ENCODE measurements around the gene ERCC1.
"Not testable (repeated sequence)": the region's sequence is repeated elsewhere in the genome, so short reads cannot be mapped to it uniquely, and the experiment has no call there.

The ERCC1 gene

DNA sequence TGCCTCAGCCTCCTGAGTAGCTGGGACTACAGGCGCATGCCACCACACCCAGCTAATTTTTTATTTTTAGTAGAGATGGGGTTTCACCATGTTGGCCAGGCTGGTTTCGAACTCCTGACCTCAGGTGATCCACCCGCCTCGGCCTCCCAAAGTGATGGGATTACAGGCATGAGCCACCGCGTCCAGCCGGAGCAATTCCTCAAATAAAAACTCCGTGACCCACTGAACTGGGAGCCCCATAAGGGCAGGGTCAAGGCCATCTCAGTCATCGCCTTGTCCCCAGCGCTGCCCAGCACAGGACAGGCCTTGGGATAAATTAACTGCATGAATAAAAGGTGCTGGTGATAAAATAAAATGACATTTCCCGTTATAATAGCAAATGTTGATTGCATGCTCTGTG is 6.2 kb upstream of the ERCC1 start:
- DNase-seq: not testable (repeated sequence)

DNA sequence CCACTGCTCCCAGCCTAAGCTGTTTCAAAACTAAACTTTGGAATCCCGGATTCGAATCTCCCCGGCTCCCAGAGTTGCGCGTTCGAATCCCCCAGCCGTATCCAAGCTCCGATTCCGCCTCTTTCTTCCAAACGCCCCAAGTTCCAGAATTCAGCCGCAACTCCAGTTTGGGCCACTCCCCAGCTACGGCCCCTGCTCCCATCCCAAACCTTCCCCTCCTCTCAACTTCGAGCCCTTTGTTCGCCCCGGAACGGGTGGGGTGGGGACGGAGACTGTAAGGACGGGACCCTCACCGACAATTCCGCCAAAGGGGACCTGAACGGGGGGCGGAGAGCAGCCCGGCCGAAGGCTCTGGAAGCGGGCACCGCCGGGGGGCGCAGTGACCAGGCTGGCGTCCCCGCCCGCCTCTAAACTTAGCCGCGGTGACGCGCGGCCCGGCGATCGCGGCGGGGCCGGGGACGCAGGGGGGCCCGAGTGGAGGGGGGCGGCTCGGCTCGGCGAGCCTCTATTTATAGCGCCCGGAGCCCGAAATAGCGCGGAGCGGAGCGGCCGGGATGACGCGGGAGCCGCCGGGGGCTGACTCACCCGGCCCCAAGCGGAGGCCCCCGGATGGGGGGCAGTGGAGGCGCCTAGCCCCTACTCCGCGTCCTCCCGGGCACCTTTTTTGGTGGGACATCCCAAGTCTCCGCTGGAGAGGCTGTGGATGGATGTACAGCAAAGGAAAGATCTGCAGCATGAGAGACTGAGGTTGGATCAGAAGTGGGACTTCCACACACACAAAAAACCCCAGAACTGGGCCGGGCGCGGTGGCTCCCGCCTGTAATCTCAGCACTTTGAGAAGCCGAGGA is 4.9 kb upstream of the ERCC1 start:
- DNase-seq: peak; percentile 70

DNA sequence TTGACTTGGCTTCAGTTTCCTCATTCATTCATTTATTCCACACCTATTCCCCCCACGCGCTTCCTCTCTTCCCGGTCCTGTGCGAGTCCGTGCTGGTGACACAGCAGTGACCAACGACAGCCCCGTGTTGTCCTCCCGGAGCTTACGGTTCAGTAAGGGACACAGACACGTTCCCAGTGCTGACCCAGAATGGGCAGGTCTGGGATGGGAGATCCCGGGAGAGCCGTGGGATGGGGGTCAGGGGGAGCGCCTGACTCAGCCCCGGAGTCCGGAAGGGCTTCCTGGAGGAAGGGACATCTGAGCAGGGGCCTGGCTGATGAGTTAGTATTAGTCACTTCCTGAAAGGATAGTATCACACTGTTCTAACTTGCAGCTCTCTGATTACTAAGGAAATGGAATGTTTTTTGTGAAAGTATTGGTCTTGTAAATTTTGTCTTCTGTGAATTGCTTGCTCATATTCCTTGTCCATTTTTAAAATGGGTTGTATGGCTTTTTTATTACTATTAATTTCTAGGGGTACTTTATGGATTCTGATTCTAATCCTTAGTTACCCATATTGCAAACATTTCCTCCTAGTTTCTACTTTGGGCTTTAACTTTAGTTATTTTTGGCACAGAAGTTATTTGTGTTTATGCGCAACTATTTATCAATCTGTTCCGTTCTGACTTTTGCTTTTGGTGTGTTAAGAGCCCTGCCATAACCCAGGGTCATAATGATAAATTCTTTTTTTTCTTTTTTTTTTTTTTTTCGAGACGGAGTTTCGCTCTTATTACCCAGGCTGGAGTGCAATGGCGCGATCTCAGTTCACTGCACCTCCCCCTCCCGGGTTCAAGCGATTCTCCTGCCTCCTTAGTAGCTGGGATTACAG is 708 bp upstream of the ERCC1 start:
- DNase-seq: peak; percentile 94

DNA sequence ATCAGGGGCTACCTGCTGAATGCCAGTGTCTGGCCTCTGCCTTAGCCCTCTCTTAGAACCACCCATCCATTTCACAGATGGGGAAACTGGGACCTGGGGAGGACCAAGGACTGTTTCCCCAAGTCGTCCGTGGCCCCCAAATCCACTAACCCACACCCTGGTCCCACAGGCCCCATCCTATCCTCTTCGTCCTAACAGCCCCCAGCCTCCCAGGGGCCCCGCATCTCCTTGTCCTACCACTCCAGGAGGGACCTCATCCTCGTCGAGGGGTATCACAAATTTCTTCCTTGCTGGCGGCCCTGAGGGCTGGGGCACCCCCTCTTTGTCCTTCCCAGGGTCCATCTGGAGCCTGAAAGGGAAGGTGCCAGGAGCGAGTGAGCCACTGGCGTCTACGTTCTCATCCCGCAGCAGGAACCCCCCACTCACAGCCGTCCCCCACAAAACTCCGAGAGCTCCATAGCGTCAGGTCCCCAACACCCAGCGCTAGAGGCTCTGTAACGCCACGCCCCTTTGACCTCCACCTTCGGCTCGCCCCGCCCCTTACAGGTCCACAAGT is 606 bp downstream of the ERCC1 start:
- no peak for DNase-seq

DNA sequence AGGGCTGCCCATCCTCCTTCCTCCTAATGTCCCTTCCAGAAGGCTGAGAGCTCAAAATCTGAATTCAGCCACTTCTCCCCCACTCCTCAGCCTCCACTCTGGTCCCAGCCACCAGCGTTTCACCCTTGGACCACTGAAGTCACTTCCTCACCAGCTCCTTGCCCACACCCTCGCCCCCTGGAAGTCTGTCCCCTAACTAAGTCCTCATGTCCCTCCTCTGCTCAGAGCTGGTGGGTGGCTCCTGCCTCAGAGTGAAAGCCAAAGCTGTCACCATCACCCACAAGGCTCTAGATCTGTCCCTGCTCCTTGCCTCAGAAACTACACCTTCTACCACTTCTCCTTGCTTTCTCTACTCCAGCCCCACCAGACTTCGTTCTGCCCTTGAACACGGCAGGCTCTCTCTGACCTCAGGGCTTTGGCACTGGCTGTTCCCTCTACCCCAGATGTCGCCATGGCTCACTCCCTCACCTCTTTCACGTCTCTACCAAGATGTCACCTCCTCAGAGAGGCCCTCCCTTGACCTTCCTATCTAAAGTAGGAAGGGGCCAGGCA is 1.7 kb downstream of the ERCC1 start:
- DNase-seq: no peak

DNA sequence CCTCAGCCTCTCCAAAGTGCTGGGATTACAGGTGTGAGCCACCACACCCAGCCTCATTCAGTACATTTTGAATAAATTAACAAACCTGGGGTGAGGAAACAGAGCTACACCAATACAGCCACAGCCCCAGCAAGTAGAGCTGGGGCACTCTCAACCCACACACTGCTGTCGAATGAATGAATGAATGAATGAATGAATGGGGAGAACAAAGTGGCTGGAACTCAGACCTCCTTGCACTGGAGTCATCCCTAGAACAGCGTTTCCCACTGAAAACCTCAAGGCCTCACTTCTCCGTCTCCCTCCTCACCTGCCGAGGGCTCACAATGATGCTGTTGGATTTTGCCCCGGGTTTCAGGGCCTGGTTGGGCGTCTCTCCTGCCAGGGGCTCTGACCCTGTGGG is 2.8 kb downstream of the ERCC1 start:
- no peak for DNase-seq

DNA sequence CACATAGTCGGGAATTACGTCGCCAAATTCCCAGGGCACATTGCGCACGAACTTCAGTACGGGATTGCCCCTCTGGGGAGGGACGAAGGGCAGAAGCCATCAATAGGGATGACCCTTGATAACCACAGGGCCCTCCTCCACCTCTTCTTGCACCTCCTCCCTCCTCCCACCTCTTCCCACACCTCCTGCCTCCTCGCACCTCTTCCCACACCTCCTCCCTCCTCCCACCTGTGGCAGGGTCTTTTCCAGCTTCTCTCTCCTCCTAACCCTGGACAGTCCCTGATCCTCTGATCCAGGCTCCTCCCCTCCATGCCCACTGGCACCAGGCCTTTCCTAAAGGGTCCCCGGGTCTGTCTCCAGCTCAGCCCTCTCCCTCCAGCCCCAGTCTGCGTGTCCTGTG is 3.4 kb downstream of the ERCC1 start:
- no peak for DNase-seq

DNA sequence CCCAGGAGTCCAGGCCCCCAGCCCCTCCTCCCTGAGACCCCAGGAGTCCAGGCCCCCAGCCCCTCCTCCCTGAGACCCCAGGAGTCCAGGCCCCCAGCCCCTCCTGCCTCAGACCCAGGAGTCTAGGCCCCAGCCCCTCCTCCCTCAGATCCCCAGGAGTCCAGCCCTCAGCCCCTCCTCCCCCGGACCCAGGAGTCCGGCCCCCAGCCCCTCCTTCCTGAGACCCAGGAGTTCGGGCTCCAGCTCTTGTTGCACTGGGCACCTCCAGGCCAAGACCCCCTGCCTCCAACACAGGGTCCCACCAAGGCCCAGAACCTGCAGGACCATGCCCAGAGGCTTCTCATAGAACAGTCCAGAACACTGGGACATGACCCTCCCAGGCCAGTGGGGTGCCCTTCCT is 3.8 kb downstream of the ERCC1 start:
- DNase-seq: no peak

DNA sequence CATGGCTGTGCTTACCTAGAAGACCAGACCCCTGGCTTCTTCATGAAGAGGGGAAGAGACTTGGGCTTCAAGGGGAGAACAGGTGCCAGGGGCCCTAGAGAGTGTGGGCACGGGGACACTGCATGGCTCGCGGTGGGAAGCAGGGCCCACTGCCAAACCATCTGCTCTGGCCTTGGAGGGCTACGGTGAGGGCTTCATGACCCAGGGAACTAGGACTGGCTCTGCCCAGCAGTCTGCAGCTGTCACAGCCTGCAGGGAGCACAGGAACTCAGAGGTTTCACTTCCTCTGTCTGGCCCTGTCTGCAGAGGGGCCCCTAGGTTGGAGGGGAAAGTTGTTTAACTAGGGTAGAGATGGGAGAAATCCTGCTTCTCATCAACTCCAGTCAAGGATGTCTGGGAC is 4.3 kb downstream of the ERCC1 start:
- no peak for DNase-seq

DNA sequence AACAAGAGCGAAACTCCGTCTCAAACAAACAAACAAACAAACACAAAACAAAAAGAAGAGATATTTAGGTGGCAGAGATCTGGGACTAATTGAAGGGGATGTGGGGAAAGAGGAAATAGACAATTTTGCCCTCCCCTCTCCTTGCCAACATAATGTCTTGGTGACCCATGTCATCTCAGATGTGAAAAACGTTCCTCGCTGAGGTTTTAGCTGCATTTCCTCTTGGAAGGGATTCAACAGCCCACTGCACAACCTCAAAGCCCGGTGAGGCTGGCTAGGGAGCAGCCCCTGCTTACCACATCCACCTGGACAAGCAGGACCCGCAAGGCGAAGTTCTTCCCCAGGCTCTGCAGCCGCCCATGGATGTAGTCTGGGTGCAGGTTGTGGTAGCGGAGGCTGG is 4.9 kb downstream of the ERCC1 start:
- no peak for DNase-seq

DNA sequence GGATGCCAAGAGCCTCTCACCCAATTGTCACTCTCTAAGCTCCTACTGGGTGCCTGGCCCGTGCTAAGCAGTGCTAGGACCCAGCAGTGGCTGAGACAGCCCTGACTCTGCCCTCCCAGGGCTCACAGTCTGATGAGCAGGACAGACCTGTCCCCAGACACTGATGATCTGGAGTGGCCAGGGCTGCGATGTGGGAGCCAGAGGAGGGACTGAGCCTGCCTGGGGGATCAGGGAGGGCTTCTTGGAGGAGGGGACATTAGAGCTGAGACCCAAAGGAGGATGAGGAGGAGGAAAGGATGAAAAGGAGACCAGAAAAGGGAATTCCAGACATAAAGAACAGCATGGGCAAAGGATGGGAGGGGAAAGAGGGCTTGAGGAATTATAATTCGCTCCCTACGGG is 6.6 kb downstream of the ERCC1 start:
- DNase-seq: no peak

DNA sequence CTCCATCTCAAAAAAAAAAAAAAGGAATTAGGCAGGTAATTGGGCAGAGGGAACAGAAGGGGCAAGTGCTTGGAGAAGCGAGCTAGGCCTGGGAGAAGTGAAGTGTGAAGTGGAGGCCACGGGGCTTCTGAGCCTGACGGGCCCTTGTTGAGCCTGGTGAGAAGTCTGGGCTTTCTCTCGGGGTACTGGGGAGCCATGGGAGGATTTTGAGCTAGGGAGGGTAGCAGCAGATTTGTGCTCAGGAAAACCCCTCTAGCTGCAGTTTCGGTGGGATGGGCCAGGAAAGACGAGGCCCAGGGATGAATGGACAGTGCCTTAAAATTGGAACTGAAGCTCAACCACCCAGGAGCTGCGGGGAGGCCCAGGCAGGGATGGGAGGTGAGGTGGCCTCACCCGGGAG is 9.2 kb downstream of the ERCC1 start:
- no peak for DNase-seq

DNA sequence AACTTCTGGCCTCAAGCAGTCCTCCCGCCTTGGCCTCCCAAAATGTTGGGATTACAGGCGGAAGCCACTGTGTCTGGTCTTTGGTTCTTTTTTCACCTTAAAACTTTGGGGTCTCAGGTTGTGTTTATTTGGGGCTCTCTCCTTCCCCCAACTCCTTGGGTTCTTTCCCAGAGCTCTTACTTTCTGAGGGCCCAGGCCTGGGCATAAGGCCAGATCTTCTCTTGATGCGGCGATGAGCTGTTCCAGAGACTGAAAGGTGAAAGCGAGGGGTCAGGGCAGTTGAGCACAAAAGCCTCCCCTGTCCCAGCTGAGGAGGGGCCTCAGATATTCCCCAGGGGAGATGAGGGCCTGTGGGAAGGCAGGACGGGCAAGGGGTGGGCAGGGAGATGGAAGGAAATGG is 10.2 kb downstream of the ERCC1 start:
- DNase-seq: no peak

DNA sequence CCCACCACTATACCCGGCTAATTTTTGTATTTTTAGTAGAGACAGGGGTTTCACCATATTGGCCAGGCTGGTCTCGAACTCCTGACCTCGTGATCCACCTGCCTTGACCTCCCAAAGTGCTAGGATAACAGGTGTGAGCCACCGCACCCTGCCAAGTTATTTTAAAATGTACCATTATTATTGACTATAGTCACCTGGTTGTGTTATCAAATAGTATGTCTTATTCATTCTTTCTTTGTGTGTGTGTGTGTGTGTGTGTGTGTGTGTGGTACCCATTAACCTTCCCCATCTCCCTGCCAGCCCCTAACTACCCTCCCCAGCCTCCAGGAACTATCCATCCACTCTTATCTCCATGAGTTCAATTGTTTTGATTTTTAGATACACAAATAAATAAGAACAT is 13.4 kb downstream of the ERCC1 start:
- not testable (repeated sequence) for DNase-seq

DNA sequence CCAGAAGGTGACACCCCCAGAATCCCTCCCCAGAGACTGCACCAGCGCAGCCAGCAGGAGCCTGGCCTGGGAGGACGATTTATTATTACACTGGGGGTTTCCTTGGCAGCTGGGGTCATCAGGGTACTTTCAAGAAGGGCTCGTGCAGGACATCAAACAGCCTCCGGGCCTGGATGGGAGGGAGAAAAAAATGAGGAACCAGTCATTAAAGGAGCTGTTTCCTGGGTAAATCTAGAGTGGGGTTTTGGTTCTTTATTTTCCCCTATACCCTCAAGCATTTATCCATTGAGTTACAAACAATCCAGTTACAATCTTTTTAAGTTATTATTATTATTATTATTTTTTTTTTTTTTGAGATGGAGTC is 14.2 kb downstream of the ERCC1 start:
- no peak for DNase-seq

DNA sequence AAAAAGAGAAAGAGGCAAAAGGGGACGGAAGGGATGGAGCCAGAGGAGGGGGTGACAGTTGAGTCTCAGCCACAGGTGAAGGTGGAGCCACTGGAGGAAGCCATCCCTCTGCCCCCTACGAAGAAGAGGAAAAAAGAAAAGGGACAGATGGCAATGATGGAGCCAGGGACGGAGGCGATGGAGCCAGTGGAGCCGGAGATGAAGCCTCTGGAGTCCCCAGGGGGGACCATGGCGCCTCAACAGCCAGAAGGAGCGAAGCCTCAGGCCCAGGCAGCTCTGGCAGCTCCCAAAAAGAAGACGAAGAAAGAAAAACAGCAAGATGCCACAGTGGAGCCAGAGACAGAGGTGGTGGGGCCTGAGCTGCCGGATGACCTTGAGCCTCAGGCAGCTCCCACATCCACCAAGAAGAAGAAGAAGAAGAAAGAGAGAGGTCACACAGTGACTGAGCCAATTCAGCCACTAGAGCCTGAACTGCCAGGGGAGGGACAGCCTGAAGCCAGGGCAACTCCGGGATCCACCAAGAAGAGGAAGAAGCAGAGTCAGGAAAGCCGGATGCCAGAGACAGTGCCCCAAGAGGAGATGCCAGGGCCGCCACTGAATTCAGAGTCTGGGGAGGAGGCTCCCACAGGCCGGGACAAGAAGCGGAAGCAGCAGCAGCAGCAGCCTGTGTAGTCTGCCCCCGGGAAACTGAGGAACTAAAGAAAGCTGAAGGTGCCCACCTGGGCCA is 14.7 kb downstream of the ERCC1 start:
- no peak for DNase-seq

DNA sequence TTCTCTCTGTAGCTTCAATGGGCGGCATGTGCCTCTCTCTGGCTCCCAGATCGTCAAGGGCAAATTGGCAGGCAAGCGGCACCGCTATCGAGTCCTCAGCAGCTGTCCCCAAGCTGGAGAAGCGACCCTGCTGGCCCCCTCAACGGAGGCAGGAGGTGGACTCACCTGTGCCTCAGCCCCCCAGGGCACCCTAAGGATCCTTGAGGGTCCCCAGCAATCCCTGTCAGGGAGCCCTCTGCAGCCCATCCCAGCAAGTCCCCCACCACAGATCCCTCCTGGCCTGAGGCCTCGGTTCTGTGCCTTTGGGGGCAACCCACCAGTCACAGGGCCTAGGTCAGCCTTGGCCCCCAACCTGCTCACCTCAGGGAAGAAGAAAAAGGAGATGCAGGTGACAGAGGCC is 15.6 kb downstream of the ERCC1 start:
- no peak for DNase-seq

DNA sequence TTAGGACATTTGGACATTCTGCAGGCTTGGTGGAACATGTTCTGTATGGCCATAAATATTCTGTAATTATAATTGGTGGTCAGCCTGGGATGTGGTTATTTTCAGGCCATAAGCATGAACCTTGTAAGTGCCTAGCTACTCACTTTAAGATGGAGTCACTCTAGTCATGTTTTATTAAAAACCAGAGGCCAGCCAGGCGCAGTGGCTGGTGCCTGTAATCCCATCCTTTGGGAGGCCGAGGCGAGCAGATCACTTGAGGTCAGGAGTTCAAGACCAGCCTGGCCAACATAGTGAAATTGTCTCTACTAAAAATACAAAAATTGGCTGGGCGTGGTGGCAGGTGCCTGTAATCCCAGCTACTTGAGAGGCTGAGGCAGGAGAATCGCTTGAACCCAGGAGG is 16.1 kb downstream of the ERCC1 start:
- DNase-seq: not testable (repeated sequence)

DNA sequence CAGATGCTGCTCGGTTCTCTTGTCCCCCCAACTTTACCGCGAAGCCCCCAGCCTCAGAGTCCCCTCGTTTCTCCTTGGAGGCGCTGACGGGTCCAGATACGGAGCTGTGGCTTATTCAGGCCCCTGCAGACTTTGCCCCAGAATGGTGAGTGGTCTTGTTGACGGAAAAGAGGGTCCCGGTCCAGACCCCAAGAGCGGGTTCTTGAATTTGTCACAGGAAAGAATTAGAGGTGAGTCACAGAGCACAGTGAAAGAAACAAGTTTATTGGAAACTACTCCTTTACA is 16.7 kb downstream of the ERCC1 start:
- no peak for DNase-seq

DNA sequence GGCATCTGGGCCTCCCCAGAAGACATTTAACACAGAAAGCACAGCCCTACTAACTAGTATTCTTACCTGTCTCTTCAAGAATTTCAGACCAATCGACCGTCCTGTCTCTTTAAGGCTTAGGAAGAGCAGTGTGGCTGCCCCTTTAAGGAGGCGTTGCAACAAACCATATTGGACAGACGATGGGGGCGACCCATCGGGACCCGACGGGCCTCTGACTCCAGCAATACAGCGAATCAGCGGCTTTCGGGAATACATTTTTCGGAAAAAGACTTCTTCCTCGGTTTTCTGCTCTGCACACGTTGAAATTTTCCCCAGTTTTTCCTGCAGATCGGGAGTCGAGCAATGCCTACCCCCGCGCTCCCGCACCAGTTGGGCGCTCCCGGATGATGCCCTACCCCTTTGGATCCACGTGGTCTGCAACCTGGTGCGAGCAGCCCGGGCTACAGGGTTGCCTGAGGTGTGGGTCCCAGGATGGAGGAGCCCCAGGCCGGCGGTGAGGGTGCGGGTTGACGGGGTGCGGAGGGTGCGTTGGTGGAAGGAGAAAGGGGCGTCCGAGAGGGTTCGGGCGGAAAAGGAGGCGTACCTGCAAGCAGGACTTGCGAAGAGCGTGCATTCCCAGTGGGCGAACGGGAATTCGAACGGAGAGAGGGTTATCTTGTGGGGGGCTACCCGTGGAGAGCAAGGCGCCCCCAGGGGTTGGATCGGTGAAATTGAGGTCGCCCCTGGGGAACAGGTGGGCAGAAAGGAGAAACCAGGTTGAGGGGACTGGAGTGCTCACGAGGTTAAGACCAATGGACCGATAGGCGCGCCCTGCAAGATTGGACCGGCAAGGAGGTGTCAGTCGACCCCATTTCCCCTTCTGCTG is 17.3 kb downstream of the ERCC1 start, which contains the start of gene POLR1G:
Gene POLR1G, plus strand, starts transcription at position 419 of the 865 bp plus-strand sequence. Its CDS starts 53 bp downstream, at position 472.
- DNase-seq: peak; percentile 81

DNA sequence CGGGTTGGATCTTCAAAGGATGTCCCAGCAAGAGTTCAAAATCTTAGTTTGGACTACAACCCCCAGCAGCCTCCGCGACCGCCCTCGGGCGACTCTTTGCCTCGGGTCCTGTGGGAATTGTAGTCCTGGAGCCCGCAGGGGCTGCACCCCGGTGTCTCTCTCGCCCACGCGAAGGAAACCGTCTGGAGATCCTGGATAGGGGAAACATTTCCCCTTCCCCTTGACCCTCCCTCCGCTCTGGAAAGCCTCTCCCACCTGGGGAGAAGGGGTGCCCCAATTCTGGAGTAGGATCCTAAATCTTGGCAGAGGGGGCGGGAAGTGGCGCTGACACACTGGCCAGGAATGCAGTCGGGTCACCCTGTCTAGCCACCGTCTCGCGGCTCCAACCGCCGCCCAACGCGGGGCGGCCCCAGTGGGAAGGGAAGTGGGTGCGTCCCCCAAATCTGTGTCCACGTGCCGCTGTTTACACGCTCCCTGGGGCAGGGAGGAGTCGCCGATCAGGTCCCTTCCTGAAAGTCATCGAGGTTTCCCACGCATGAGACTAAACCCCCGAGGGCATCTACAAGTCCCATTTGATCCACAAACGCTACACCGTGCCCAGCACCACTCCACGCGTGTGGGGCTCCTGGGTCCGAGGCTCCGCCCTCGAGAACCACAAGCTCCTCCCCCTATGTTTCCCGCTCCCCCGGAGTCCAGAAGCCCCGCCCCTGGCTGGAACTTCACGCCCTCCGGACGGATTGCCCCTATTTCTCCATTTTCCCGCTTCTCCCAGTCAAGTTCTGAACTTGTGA is 18.1 kb downstream of the ERCC1 start:
- peak; percentile 95 for DNase-seq
